IMR-90 (cell line): Measurements from ENCODE around the gene MEF2D. TPM values are rescaled to one million over a fixed set of nuclear protein-coding genes. Genes with fewer than 3 reads are reported as not detected.

Source experiments
- ATAC-seq: fragments of 200-7000 bp; cut with Tn5 transposase; 2 replicates; pipeline ENCODE4 v1.9.1; 2020; ENCODE audit warnings: low read depth, mild to moderate bottlenecking, moderate library complexity
- BruUV-seq: library from RNA; stranded (reverse); fragments of 400-500 nt; replicated peaks from 2 replicates; lab custom pipeline; 2021; lab: Mats Ljungman, UMichigan
- CTCF ChIA-PET: fragments of 300-600 bp; formaldehyde crosslinking; extraction: SDS; loops from one replicate; lab custom pipeline; 2021; ENCODE audit warnings: antibody characterized with exemption; lab: Yijun Ruan, JAX
- POLR2A ChIA-PET: fragments of 300-600 bp; sonication (Branson Sonifier 250); formaldehyde crosslinking; loops from one replicate; lab custom pipeline; 2022; ENCODE audit warnings: antibody characterized with exemption; ENCODE audit not compliant: unreplicated experiment; lab: Charles Lee
- DNase-seq: peaks from one replicate; pipeline ENCODE4 v3.0.0; 2013
- H2AFZ ChIP-seq: replicated peaks from 2 replicates; pipeline ENCODE3; 2013; ENCODE audit warnings: low read length, mild to moderate bottlenecking; ENCODE audit not compliant: poor library complexity
- H2AK5ac ChIP-seq: 2 replicates; pipeline ENCODE4 v1.6.1; 2013; ENCODE audit warnings: low read depth, low read length, inconsistent platforms
- H2AK9ac ChIP-seq: replicated peaks from 2 replicates; pipeline ENCODE3; 2013; ENCODE audit warnings: mild to moderate bottlenecking, low read depth, low read length, moderate library complexity; ENCODE audit not compliant: poor library complexity
- H2BK120ac ChIP-seq: 2 replicates; pipeline ENCODE4 v1.6.1; 2013; ENCODE audit warnings: low read depth, low read length, inconsistent platforms
- H2BK15ac ChIP-seq: 3 replicates; pipeline ENCODE4 v1.6.1; 2013; ENCODE audit warnings: low read depth, low read length, inconsistent platforms
- H2BK20ac ChIP-seq: 2 replicates; pipeline ENCODE4 v1.6.1; 2013; ENCODE audit warnings: low read depth, mild to moderate bottlenecking, inconsistent platforms, low read length, moderate library complexity
- H2BK5ac ChIP-seq: 2 replicates; pipeline ENCODE4 v1.6.1; 2013; ENCODE audit warnings: mild to moderate bottlenecking, low read depth, low read length, inconsistent platforms; ENCODE audit not compliant: poor library complexity, severe bottlenecking
- H3K14ac ChIP-seq: replicated peaks from 2 replicates; pipeline ENCODE4 v1.6.1; 2013; ENCODE audit warnings: low read depth, low read length, inconsistent platforms
- H3K18ac ChIP-seq: 2 replicates; pipeline ENCODE4 v1.6.1; 2013; ENCODE audit warnings: low read depth, low read length, control low read depth
- H3K23ac ChIP-seq: 2 replicates; pipeline ENCODE4 v1.6.1; 2013; ENCODE audit warnings: low read depth, low read length, inconsistent platforms
- H3K27ac ChIP-seq: 2 replicates; pipeline ENCODE4 v1.5.1; 2013; ENCODE audit warnings: mild to moderate bottlenecking, control low read depth, low read length; ENCODE audit not compliant: insufficient read depth
- H3K27me3 ChIP-seq: 2 replicates; pipeline ENCODE4 v1.6.1; 2013; ENCODE audit warnings: low read length; ENCODE audit not compliant: control insufficient read depth, insufficient read depth
- H3K36me3 ChIP-seq: 2 replicates; pipeline ENCODE4 v1.6.1; 2013; ENCODE audit warnings: low read length, mixed read lengths; ENCODE audit not compliant: control insufficient read depth, insufficient read depth
- H3K4ac ChIP-seq: 2 replicates; pipeline ENCODE4 v1.6.1; 2013; ENCODE audit warnings: low read depth, low read length, inconsistent platforms
- H3K4me1 ChIP-seq: 2 replicates; pipeline ENCODE4 v1.6.1; 2013; ENCODE audit warnings: low read length, mixed read lengths; ENCODE audit not compliant: control insufficient read depth, insufficient read depth
- H3K4me2 ChIP-seq: 2 replicates; pipeline ENCODE4 v1.6.1; 2013; ENCODE audit warnings: low read depth, mild to moderate bottlenecking, control low read depth, low read length, moderate library complexity
- H3K4me3 ChIP-seq: 2 replicates; pipeline ENCODE4 v1.5.1; 2013; ENCODE audit warnings: low read depth, mild to moderate bottlenecking, control low read depth, low read length, moderate library complexity; ENCODE audit not compliant: insufficient read depth
- H3K56ac ChIP-seq: 2 replicates; pipeline ENCODE4 v1.6.1; 2013; ENCODE audit warnings: low read length, inconsistent platforms; ENCODE audit not compliant: insufficient read depth; ENCODE audit errors: extremely low read depth
- H3K79me1 ChIP-seq, 2 experiments: 2 replicates each; pipeline ENCODE4 v1.6.1; 2013; ENCODE audit warnings: low read length in 2 of 2, inconsistent platforms in 1 of 2, low read depth in 1 of 2
- H3K9ac ChIP-seq: 2 replicates; pipeline ENCODE4 v1.6.1; 2013; ENCODE audit warnings: low read depth, low read length, control low read depth
- H3K9me1 ChIP-seq: 2 replicates; pipeline ENCODE4 v1.6.1; 2013; ENCODE audit warnings: low read length, inconsistent platforms; ENCODE audit not compliant: insufficient read depth
- H3K9me3 ChIP-seq: 2 replicates; pipeline ENCODE4 v1.6.1; 2013; ENCODE audit warnings: low read length; ENCODE audit not compliant: control insufficient read depth, insufficient read depth
- H4K20me1 ChIP-seq: 2 replicates; pipeline ENCODE4 v1.6.1; 2013; ENCODE audit warnings: low read length, inconsistent platforms; ENCODE audit not compliant: insufficient read depth
- H4K5ac ChIP-seq: 2 replicates; pipeline ENCODE4 v1.6.1; 2013; ENCODE audit warnings: mild to moderate bottlenecking, low read depth, low read length, control low read depth
- H4K8ac ChIP-seq, 2 experiments: 2 replicates each; pipeline ENCODE4 v1.6.1; 2013; ENCODE audit warnings: low read depth in 2 of 2, low read length in 2 of 2, control low read depth in 1 of 2, inconsistent platforms in 1 of 2
- H4K91ac ChIP-seq: 2 replicates; pipeline ENCODE4 v1.6.1; 2013; ENCODE audit warnings: low read depth, low read length, inconsistent platforms; ENCODE audit not compliant: insufficient read depth
- CEBPB ChIP-seq: IDR thresholded peaks from 2 replicates; pipeline ENCODE4 v1.6.1; 2012; ENCODE audit warnings: low read depth, low read length, improper control_type of control experiment
- MAFK ChIP-seq: IDR thresholded peaks from 2 replicates; pipeline ENCODE4 v1.6.1; 2012; ENCODE audit warnings: low read depth, low read length, improper control_type of control experiment
- MAZ ChIP-seq: IDR thresholded peaks from 2 replicates; pipeline ENCODE4 v1.6.1; 2012; ENCODE audit warnings: low read depth, mild to moderate bottlenecking, low read length, improper control_type of control experiment, moderate library complexity, borderline replicate concordance
- MXI1 ChIP-seq: IDR thresholded peaks from 2 replicates; pipeline ENCODE4 v1.6.1; 2012; ENCODE audit warnings: low read depth, mild to moderate bottlenecking, low read length, moderate library complexity, borderline replicate concordance
- NFE2L2 ChIP-seq: fragments of 150-350 bp; IDR thresholded peaks from 2 replicates; pipeline ENCODE4 v1.6.1; 2016; ENCODE audit warnings: low read depth, mild to moderate bottlenecking, low read length
- POLR2A ChIP-seq: IDR thresholded peaks from 2 replicates; pipeline ENCODE4 v1.6.1; 2012; ENCODE audit warnings: mild to moderate bottlenecking, low read depth, low read length
- RAD21 ChIP-seq: IDR thresholded peaks from 2 replicates; pipeline ENCODE4 v1.6.1; 2012; ENCODE audit warnings: low read length, improper control_type of control experiment
- SMC3 ChIP-seq: fragments of 150-350 bp; IDR thresholded peaks from 2 replicates; pipeline ENCODE4 v1.6.1; 2016; ENCODE audit warnings: low read depth, mild to moderate bottlenecking, antibody characterized with exemption, low read length, moderate library complexity
- WGBS, 2 experiments: methylation state at CpG; one replicate each; pipeline versions ENCODE4 v1.1.5 to v1.1.7; 2013; ENCODE audit warnings: missing lambda C conversion rate in 2 of 2; ENCODE audit not compliant: insufficient read length in 1 of 2; ENCODE audit errors: extremely low coverage in 2 of 2; 5-methylcytosine and 5-hydroxymethylcytosine counted together
- dilution Hi-C: fragments of 300-500 bp; cut with HindIII; formaldehyde crosslinking; loops from one replicate; pipeline ENCODE4 v1.14.3; 2018; ENCODE audit warnings: low sequenced_read_pairs; ENCODE audit not compliant: unreplicated experiment
- in situ Hi-C: fragments of 300-500 bp; cut with MboI; formaldehyde crosslinking; loops from 3 replicates; pipeline ENCODE4 v1.14.3; 2019; ENCODE audit warnings: low sequenced_read_pairs, inconsistent platforms, mixed read lengths
- intact Hi-C: fragments of 100-400 bp; cut with micrococcal nuclease; formaldehyde crosslinking; loops from 2 replicates; pipeline ENCODE4 v1.10.0; 2022
- polyA plus RNA-seq, 3 experiments: library from polyadenylated mRNA; depleted of rRNA; stranded (reverse); fragments of >200 nt; gene quantifications; 2 replicates each; pipeline ENCODE4 v1.2.3, GENCODE V29; 2012; ENCODE audit warnings: low replicate concordance in 1 of 3
- total RNA-seq: library from RNA; depleted of rRNA; stranded (reverse); fragments of >200 nt; gene quantifications from 2 replicates; pipeline ENCODE4 v1.2.3, GENCODE V29; 2012
- TF ChIP-seq, protein P1 (sequence below): fragments of 150-350 bp; IDR thresholded peaks from 2 replicates; pipeline ENCODE4 v1.6.1; 2017; ENCODE audit warnings: mild to moderate bottlenecking, antibody characterized with exemption, low read length, low read depth

The MEF2D gene
- total and polyA plus RNA-seq, 2 of the 4 experiments (the other 2 are of a cell fraction) = 2.9 to 20.0 TPM

DNA sequence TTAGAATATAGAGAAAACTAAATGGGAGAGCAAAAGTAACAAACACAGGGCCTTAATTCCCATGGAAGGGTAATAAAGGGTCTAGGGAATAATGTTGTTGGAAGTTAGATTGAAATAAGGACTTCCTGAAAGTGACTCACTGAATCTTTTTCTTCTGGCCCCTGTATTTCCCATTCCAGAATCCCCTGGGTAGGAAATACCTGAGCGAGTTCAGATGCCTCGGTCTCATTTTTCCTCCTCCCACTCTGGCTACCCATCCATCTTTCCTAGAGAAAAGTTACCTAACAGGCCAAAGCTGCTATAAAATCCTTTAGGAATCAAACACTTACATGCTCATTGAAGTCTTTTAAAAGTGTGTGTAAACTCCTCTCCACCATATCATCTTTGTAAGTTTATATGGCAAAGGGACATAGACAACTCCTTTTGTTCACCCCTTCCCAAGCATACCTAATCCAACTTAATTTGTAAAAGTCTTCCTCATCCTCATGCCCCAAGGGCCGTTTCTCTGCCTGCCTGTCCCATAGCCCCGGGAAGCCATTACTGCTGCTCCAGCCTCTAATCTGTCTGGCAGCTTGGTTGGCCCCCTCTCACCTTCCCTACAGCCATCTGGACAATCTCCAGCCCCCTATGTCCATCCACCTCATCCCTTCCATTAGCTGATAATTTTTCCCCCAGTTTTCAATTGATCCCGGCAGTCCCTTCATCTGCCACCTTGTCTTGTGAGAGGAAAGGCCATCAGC lies 3.3 kb upstream of the MEF2D start:
- DNase-seq (peak; percentile 34), ATAC-seq (no peak)
- H3K27me3 ChIP-seq = no peaks in the 10 kb centered on the region
- H3K4ac ChIP-seq = peak overlapping the region; percentile 99
- peak overlapping the region; percentile 94 for H3K23ac ChIP-seq
- H2BK15ac ChIP-seq = peak overlapping the region; percentile 100
- H4K5ac ChIP-seq = peak overlapping the region; percentile 85
- H3K14ac ChIP-seq = peak overlapping the region; percentile 98
- H3K9me3 ChIP-seq = no peaks in the 10 kb centered on the region
- peak overlapping the region; percentile 100 for H2BK120ac ChIP-seq
- peak overlapping the region; percentile 92 for H3K27ac ChIP-seq
- intact Hi-C loops (loop anchor here (10.0 kb wide), 1 partner anchor 221 kb away; the partner anchor contains the start of genes ISG20L2 and METTL25B), in situ Hi-C loops (no loop called here), dilution Hi-C loops (no loop called here)
- H3K4me2 ChIP-seq = peak overlapping the region; percentile 78; the same call in 1 of the 2 replicates
- peak overlapping the region; percentile 100 for H4K91ac ChIP-seq
- H2AFZ ChIP-seq = peak overlapping the region; percentile 99
- H2BK20ac ChIP-seq = peak overlapping the region; percentile 100
- peaks cover 9 to 45% of the 10 kb centered on the region in 2 experiments; a peak in 3 of 4 replicates for H3K79me1 ChIP-seq
- peak overlapping the region; percentile 91 to 97 for H4K8ac ChIP-seq
- H4K20me1 ChIP-seq = peaks cover 16% of the 10 kb centered on the region
- H3K9me1 ChIP-seq = peaks cover 34% of the 10 kb centered on the region
- H2AK5ac ChIP-seq = peak overlapping the region; percentile 100
- CTCF ChIA-PET = interaction anchor here (1.4 to 2.0 kb wide), 3 partner anchors 9 to 118 kb away, joined by 4 to 6 read pairs (median 6); no protein-coding TSS in a partner anchor
- H2BK5ac ChIP-seq = peak overlapping the region; percentile 100
- H3K18ac ChIP-seq = peak overlapping the region; percentile 83
- no peak overlapping the region for H3K4me3 ChIP-seq
- no peaks in the 10 kb centered on the region for H3K36me3 ChIP-seq
- H3K56ac ChIP-seq = peak overlapping the region; percentile 97
- TF ChIP-seq POLR2A (no peak), MAFK (no peak), CEBPB (no peak), MXI1 (no peak), RAD21 (no peak), MAZ (no peak), NFE2L2 (no peak), SMC3 (no peak)
- TF ChIP-seq, protein P1, sequence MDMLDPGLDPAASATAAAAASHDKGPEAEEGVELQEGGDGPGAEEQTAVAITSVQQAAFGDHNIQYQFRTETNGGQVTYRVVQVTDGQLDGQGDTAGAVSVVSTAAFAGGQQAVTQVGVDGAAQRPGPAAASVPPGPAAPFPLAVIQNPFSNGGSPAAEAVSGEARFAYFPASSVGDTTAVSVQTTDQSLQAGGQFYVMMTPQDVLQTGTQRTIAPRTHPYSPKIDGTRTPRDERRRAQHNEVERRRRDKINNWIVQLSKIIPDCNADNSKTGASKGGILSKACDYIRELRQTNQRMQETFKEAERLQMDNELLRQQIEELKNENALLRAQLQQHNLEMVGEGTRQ = no peak
- H3K4me1 ChIP-seq = peaks cover 40% of the 10 kb centered on the region
- peak overlapping the region; percentile 77 for H3K9ac ChIP-seq
- BruUV-seq = no TSS peak
- POLR2A ChIA-PET = interaction anchor here (0.6 kb wide), 1 partner anchor 54 kb away, joined by 3 read pairs; no protein-coding TSS in a partner anchor
- H2AK9ac ChIP-seq = peak overlapping the region; percentile 99
- 53% methylated on average over 2 of the region's 5 CpGs; no CpG with 5 or more reads in 1 of the 2 experiments for WGBS, 2 experiments
